HG02884 (cell line): ENCODE data around the gene AMOTL2.

Source experiments
- ATAC-seq: cut with Tn5 transposase; IDR thresholded peaks from one replicate; pipeline ENCODE4 v1.9.1; 2021; ENCODE audit warnings: mild to moderate bottlenecking, moderate library complexity; ENCODE audit not compliant: unreplicated experiment

Gene AMOTL2

GRCh38 chr3:134336587-134336986 is 37.7 kb downstream of the AMOTL2 start:
- ATAC-seq: no peak

GRCh38 chr3:134334901-134335280 is 39.4 kb downstream of the AMOTL2 start:
- no peak for ATAC-seq

- ATAC-seq: no peak
Measured at GRCh38 chr3:134334231-134334900, 39.9 kb downstream of the AMOTL2 start.

GRCh38 chr3:134333522-134334181 is 40.6 kb downstream of the AMOTL2 start:
- ATAC-seq: no peak

- no peak for ATAC-seq
Measured at GRCh38 chr3:134332344-134332743, 41.9 kb downstream of the AMOTL2 start.

GRCh38 chr3:134331811-134332199 is 42.4 kb downstream of the AMOTL2 start:
- no peak for ATAC-seq

- ATAC-seq: no peak
Measured at GRCh38 chr3:134330883-134331810, 43.1 kb downstream of the AMOTL2 start.

GRCh38 chr3:134328846-134329245 is 45.4 kb downstream of the AMOTL2 start:
- no peak for ATAC-seq

- no peak for ATAC-seq
Measured at GRCh38 chr3:134328147-134328591, 46.1 kb downstream of the AMOTL2 start.

GRCh38 chr3:134327594-134327975 is 46.7 kb downstream of the AMOTL2 start:
- ATAC-seq: no peak

GRCh38 chr3:134326760-134327593 is 47.3 kb downstream of the AMOTL2 start:
- ATAC-seq: no peak

- ATAC-seq: no peak
Measured at GRCh38 chr3:134326126-134326525, 48.1 kb downstream of the AMOTL2 start.

GRCh38 chr3:134325706-134326105 is 48.5 kb downstream of the AMOTL2 start:
- no peak for ATAC-seq

- no peak for ATAC-seq
Measured at GRCh38 chr3:134325061-134325705, 49.1 kb downstream of the AMOTL2 start.

- no peak for ATAC-seq
Measured at GRCh38 chr3:134323966-134324962, 50.0 kb downstream of the AMOTL2 start.

- ATAC-seq: no peak
Measured at GRCh38 chr3:134322286-134322685, 52.0 kb downstream of the AMOTL2 start.

GRCh38 chr3:134320749-134321148 is 53.5 kb downstream of the AMOTL2 start:
- ATAC-seq: no peak

- no peak for ATAC-seq
Measured at GRCh38 chr3:134319931-134320330, 54.3 kb downstream of the AMOTL2 start.

- ATAC-seq: no peak
Measured at GRCh38 chr3:134318166-134318565, 56.1 kb downstream of the AMOTL2 start.
